Stimulated activated CD4-positive, alpha-beta T cell treated with anti-CD3 and anti-CD28 coated beads, Interleukin-15, amount 100 ng/mL, for 1 hour (primary cell): ENCODE measurements around the gene GNS.
A peak's percentile ranks its signal among the peaks of the same experiment; 100 is the strongest.

Experiments
- DNase-seq, 2 donors: peaks; one replicate each; pipeline ENCODE4 v3.0.0-alpha.2; 2020; ENCODE audit warnings: low read depth in 1 of 2, low spot score in 1 of 2

The GNS gene

GRCh38 chr12:64737539-64737938, 21.7 kb downstream of the GNS start:
- DNase-seq: peak in 1 of 2 donors; percentile 9

DNA sequence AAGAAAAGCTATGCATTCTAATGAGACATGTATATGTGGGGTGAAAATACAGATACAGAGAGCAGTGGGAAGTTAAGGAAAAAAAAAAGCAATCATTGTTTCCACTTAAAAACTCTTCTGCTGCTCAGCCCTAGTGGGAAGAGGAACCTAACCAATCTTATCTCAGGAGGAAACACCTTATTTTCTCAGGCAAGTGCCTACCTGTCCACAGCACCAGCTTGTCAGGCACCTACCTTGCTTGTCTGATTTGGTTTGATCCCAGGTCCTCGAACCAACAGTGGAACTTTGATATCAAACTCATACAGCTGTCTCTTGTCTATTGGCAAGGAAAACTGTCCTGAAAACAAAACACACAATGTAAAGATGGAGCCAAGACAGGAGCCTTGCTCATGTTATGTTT, 22.4 kb downstream of the GNS start:
- no peak for DNase-seq

GRCh38 chr12:64735442-64735841, 23.8 kb downstream of the GNS start:
- no peak for DNase-seq

DNA sequence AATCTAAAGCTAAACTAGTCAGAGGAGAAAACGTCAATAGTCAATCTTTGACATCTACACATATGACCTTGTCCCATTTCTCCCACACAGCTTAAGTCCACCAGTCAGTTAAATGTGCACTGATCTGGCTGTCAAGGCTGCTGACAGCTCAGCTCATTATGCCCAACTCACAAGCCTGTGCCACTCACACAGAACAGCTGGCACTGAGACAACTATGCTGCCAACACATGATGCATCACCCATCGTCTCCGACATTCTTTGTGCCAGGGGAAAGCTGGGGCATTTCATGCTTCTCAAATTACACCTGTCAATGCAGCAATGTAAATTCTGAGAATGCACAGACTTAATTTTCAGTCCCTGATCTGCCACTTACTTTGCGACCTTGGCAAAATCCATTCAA, 25.3 kb downstream of the GNS start:
- no peak for DNase-seq

GRCh38 chr12:64731683-64732082, 27.5 kb downstream of the GNS start:
- no peak for DNase-seq

DNA sequence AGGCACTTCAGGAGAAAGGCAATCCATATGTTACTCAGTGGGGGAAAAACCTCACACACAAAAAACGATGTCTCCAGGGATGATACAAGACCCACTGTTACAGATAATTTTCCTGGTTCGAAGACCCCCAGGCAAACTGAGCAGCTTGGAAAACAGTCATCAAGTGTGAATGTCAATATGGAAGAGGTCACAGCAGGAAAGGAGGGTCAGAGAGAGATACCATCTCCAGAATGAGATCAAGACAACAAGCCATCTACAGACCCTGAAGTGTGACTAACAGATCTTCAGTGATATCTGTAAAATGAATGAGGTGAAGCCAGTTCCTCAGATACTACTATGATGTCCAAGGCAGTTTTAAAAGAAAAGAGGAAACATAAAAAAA, 28.6 kb downstream of the GNS start:
- DNase-seq: no peak

- no peak for DNase-seq
Observed at GRCh38 chr12:64729909-64730587, 29.2 kb downstream of the GNS start.

DNA sequence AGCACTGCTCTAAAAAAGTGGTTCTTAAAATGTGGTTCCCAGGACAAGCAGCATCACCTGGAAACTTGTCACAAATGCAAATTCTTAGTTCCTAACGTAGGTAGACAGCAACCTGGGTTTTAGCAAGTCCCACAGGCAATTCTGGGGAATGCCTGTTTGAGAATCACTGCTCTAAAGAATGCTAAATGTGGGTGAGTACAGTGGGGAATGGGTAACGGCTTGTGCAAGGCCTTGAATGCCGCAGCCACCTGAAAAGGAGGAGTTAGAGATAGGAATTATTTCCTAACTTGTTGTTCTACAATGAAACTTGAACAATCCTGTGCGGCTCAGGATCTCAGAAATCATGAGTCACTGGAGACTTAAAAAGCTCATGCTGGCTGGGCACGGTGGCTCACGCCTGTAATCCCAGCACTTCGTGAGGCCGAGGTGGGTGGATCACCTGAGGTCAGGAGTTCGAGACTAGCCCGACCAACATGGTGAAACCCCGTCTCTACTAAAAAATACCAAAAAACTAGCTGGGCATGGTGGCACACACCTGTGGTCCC, 34.9 kb downstream of the GNS start:
- DNase-seq: no peak

GRCh38 chr12:64723630-64724029, 35.6 kb downstream of the GNS start:
- no peak for DNase-seq

DNA sequence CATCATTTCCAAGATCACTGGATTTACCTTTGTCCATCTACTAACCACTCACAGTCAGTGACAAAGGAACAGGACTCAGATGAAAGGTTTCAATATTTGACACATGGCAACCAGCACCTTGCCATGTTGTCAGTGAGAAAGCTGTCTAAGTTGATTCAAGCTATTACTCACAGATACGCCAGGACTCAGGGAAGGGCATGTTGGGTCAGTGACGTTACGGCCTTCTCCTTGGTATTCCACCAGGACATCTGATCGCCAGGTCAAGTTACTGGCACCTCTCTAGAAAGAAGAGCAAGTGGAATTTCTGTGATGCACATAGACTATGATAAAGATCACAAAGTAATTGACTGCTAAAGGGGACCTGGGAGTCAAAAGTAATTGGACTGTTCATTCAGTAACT, 36.4 kb downstream of the GNS start:
- DNase-seq: no peak

GRCh38 chr12:64720884-64721283, 38.3 kb downstream of the GNS start:
- no peak for DNase-seq

- no peak for DNase-seq
Observed at GRCh38 chr12:64718649-64719048, 40.6 kb downstream of the GNS start.

DNA sequence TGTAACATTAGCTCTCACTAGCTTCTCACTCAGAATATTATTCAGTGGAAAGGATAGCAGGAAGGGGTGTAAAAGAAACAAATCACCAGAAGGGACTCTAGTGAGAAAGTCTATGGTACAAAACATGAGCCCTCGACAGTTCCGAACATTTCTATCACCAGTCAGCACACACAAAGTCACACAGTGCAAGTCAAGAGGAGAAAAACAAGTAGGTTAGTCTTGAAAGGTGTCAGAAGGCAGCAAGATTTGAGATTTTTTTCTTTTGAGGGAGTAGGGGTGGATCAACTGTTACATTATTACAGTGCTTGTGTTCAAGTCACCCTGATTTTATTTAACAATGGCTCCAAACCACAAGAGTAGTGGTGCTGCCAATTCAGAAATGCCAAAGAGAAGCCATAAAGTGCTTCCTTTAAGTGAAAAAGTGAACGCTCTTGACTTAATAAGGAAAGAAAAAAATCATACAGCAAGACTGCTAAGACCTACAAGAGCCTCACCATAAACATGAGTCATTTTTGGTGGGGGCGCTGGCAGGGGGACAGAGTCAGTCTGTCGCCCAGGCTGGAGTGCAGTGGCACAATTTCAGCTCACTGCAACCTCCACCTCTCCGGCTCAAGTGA, 42.3 kb downstream of the GNS start:
- DNase-seq: no peak

DNA sequence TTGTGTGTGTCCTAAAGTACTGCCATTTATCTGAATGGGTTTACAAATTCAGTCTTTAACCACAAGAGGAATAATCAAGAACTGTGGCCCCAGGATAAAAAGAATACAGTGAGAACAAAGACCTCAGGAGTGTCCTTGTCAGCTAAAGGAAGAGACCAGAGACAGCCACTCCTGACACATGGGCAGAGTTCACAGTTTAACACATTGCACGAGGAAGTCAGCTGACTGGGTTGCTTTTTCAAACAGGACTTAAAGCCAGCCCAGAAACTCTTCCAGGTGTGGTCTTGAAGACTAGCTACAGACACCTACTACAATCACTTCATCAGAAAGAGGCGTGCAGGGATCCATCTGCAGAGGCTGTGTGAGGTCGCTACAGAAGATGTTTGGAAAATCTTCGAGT, 42.8 kb downstream of the GNS start:
- DNase-seq: no peak

- no peak for DNase-seq
Observed at GRCh38 chr12:64714551-64714968, 44.6 kb downstream of the GNS start.

DNA sequence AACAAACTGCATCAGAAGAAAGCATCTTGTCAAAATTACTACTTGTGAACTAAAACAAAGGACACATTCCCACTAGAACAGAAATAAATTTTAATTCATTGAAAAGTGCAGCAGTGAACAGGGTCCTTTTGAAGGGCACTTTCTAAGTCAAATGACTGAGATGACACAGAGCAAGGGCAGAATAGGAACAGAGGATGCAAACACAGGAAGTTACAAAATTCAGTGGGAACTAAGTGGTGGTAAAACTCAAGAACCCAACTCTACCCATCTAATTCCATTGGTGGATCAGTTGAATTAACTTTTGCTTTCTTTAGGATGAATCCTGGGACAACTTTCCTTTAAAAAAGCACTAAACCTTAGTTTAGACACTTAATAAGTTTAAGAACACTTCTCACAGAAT, 45.8 kb downstream of the GNS start:
- no peak for DNase-seq

GRCh38 chr12:64709429-64709828, 49.8 kb downstream of the GNS start:
- no peak for DNase-seq

DNA sequence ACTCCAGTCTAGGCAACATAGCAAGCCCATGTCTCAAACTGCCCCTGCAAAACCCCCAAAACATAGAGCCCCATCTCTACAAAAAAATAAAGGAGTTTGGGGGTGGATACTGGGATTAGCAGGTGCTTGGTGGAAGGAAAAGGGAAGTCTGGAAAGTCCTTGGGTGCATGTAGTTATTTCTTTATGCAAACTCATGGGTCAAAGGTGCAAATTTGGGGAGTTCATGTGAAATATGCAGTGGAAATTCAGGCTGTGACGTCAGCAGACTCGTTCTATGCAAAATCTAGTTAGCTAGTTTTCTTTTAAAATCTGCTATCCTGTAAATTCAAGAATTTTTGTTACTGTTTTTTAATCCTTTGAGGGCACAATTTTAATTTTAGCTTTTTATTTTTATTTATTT, 51.3 kb downstream of the GNS start:
- no peak for DNase-seq

- no peak for DNase-seq
Observed at GRCh38 chr12:64707362-64707761, 51.8 kb downstream of the GNS start.

- no peak for DNase-seq
Observed at GRCh38 chr12:64706857-64707256, 52.3 kb downstream of the GNS start.

- DNase-seq: no peak
Observed at GRCh38 chr12:64706306-64706705, 52.9 kb downstream of the GNS start.

DNA sequence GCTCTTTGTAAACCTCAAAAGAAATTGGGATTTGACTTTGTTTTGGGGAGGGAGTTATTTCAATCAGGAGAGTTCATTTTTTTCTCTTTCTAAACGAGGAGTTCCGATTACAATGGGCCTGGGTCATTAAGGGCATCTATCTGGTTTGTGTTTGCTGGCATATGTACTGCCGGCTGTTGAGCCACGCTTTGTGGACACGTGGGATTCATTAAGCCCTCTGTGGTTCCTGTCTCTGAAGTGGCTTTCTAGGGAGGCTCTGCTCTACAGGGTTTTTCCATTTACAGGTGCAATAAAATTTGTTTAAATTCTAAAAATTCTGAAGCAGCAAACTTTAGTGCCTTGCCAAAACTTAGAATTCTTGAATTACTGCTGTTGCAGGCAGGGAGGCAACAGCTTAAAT, 57.9 kb downstream of the GNS start:
- DNase-seq: no peak

GRCh38 chr12:64700532-64700931, 58.7 kb downstream of the GNS start:
- no peak for DNase-seq
